Stimulated activated CD4-positive, alpha-beta T cell treated with anti-CD3 and anti-CD28 coated beads, Interleukin-1b, Interleukin-23, amount 100 ng/mL, for 48 hours (primary cell): ENCODE results near the gene SLC4A9.
"Not testable (repeated sequence)": the region's sequence is repeated elsewhere in the genome, so short reads cannot be mapped to it uniquely, and the experiment has no call there.

ENCODE experiments used
- DNase-seq: peaks from one replicate; pipeline ENCODE4 v3.0.0-alpha.2; 2020

Gene SLC4A9

GRCh38 chr5:140338908-140339307 lies 21.1 kb upstream of the SLC4A9 start:
- DNase-seq: no peak

GRCh38 chr5:140339636-140340035 lies 20.4 kb upstream of the SLC4A9 start:
- no peak for DNase-seq

GRCh38 chr5:140340605-140341121 lies 19.3 kb upstream of the SLC4A9 start:
- no peak for DNase-seq

GRCh38 chr5:140341591-140341990 lies 18.4 kb upstream of the SLC4A9 start:
- DNase-seq: no peak

GRCh38 chr5:140342287-140342686 lies 17.7 kb upstream of the SLC4A9 start:
- DNase-seq: peak; percentile 38

- no peak for DNase-seq
Measured at GRCh38 chr5:140342896-140343295, 17.1 kb upstream of the SLC4A9 start.

GRCh38 chr5:140343849-140344248 lies 16.1 kb upstream of the SLC4A9 start:
- not testable (repeated sequence) for DNase-seq

- peak; percentile 16 for DNase-seq
Measured at GRCh38 chr5:140344683-140345423, 15.1 kb upstream of the SLC4A9 start.

- no peak for DNase-seq
Measured at GRCh38 chr5:140345919-140346347, 14.1 kb upstream of the SLC4A9 start.

GRCh38 chr5:140346348-140347221 lies 13.4 kb upstream of the SLC4A9 start, which contains the start of gene HBEGF:
TSS of gene HBEGF (minus strand) at chr5:140346603. CDS start at chr5:140346328, 275 bp downstream.
- DNase-seq: peak; percentile 34

- DNase-seq: no peak
Measured at GRCh38 chr5:140347360-140347759, 12.6 kb upstream of the SLC4A9 start.

- no peak for DNase-seq
Measured at GRCh38 chr5:140348104-140348503, 11.9 kb upstream of the SLC4A9 start.

GRCh38 chr5:140349244-140349643 lies 10.8 kb upstream of the SLC4A9 start:
- no peak for DNase-seq

- peak; percentile 19 for DNase-seq
Measured at GRCh38 chr5:140351609-140352334, 8.2 kb upstream of the SLC4A9 start.

GRCh38 chr5:140355546-140355945 lies 4.4 kb upstream of the SLC4A9 start:
- no peak for DNase-seq

- DNase-seq: no peak
Measured at GRCh38 chr5:140356853-140357725, 2.9 kb upstream of the SLC4A9 start.

GRCh38 chr5:140357726-140358093 lies 2.3 kb upstream of the SLC4A9 start:
- peak; percentile 83 for DNase-seq

- no peak for DNase-seq
Measured at GRCh38 chr5:140358738-140359310, 1.2 kb upstream of the SLC4A9 start.

- DNase-seq: no peak
Measured at GRCh38 chr5:140360681-140361479, 886 bp downstream of the SLC4A9 start.

GRCh38 chr5:140361901-140362300 lies 1.9 kb downstream of the SLC4A9 start:
- DNase-seq: no peak

GRCh38 chr5:140362311-140362710 lies 2.3 kb downstream of the SLC4A9 start:
- no peak for DNase-seq
